ENCODE results near the gene CYP51A1. TPM values are rescaled to one million over a fixed set of nuclear protein-coding genes. Genes with fewer than 3 reads are reported as not detected.

Gene CYP51A1
- total RNA-seq, 1 experiment from 2014 or later, result 52.3 TPM

GRCh38 chr7:92158660-92159575 lies 24.6 kb upstream of the CYP51A1 start:
- BruUV-seq (replicated peaks), result no TSS peak
- peaks cover 15% of the 10 kb centered on the region for H3K4me1 ChIP-seq (ENCODE audit: insufficient read depth, low read length)
- TF ChIP-seq CTCF (conservative IDR thresholded peaks at IDR 0.05; ENCODE audit: low read depth, low read length) (no peak), EZH2phosphoT487 (IDR thresholded peaks at IDR 0.05; ENCODE audit: borderline replicate concordance, low read length) (no peak), EZH2 (IDR thresholded peaks at IDR 0.05; ENCODE audit: low read length, unreplicated experiment) (no peak)
- H3K36me3 ChIP-seq (ENCODE audit: low read depth, low read length), result no peaks in the 10 kb centered on the region
- DNase-seq, result peak; percentile 71
- no peaks in the 10 kb centered on the region for H3K9me2 ChIP-seq (replicated peaks; ENCODE audit: low read length)
- no peak overlapping the region for H3K9ac ChIP-seq (ENCODE audit: low read length)
- peak overlapping the region; percentile 58 for H3K4me2 ChIP-seq (ENCODE audit: low read length)
- peak overlapping the region; percentile 24; the same call in 1 of the 2 replicates for H2AFZ ChIP-seq (ENCODE audit: low read length)
- H3K79me2 ChIP-seq (ENCODE audit: low read length), result no peaks in the 10 kb centered on the region
- peak; percentile 93 for ATAC-seq
- H3K4me3 ChIP-seq (ENCODE audit: low read length), result 0 out of 2 replicates have a peak overlapping the region, but pooled peaks have one; percentile 5
- H4K20me1 ChIP-seq (ENCODE audit: low read length), result no peaks in the 10 kb centered on the region
- ChIA-PET POLR2A (ENCODE audit: unreplicated experiment) (no interaction called here), CTCF (no interaction called here)
- intact Hi-C loops (cut with micrococcal nuclease), result no loop called here
- H3K27ac ChIP-seq (ENCODE audit: low read length), result no peak overlapping the region
- H3K9me3 ChIP-seq (ENCODE audit: low read length), result no peaks in the 10 kb centered on the region
- no peaks in the 10 kb centered on the region for H3K27me3 ChIP-seq (ENCODE audit: low read length)
- no peaks in the 10 kb centered on the region for H3F3A ChIP-seq (ENCODE audit: low read length, unreplicated experiment)

- Histone ChIP-seq H3K9me2 (replicated peaks; ENCODE audit: low read length) (no peaks in the 10 kb centered on the region), H3K36me3 (ENCODE audit: low read depth, low read length) (no peaks in the 10 kb centered on the region), H3K9ac (ENCODE audit: low read length) (no peak overlapping the region), H3K79me2 (ENCODE audit: low read length) (no peaks in the 10 kb centered on the region), H3K9me3 (ENCODE audit: low read length) (no peaks in the 10 kb centered on the region), H4K20me1 (ENCODE audit: low read length) (no peaks in the 10 kb centered on the region), H3K27me3 (ENCODE audit: low read length) (no peaks in the 10 kb centered on the region), H3K4me3 (ENCODE audit: low read length) (no peak overlapping the region), H3F3A (ENCODE audit: low read length, unreplicated experiment) (no peaks in the 10 kb centered on the region), H3K27ac (ENCODE audit: low read length) (no peak overlapping the region), H3K4me1 (ENCODE audit: insufficient read depth, low read length) (peaks cover 15% of the 10 kb centered on the region), H2AFZ (ENCODE audit: low read length) (no peak overlapping the region), H3K4me2 (ENCODE audit: low read length) (no peak overlapping the region)
- CTCF ChIA-PET, result no interaction called here
- ATAC-seq (no peak), DNase-seq (no peak)
- no TSS peak for BruUV-seq (replicated peaks)
- TF ChIP-seq EZH2phosphoT487 (IDR thresholded peaks at IDR 0.05; ENCODE audit: borderline replicate concordance, low read length) (no peak), CTCF (conservative IDR thresholded peaks at IDR 0.05; ENCODE audit: low read depth, low read length) (no peak), EZH2 (IDR thresholded peaks at IDR 0.05; ENCODE audit: low read length, unreplicated experiment) (no peak)
- intact Hi-C loops (cut with micrococcal nuclease), result no loop called here
- POLR2A ChIA-PET (ENCODE audit: unreplicated experiment), result no interaction called here
These were observed 22.7 kb upstream of the CYP51A1 start for GRCh38 chr7:92156990-92157389.

Data from PC-3 (cell line).